HEK293T (cell line): ENCODE data around the gene OR10A4.

ENCODE experiments used
- CTCF ChIA-PET: fragments of 350-600 bp; formaldehyde crosslinking; extraction: SDS; loops from one replicate; lab custom pipeline; 2021; ENCODE audit warnings: antibody characterized with exemption, inconsistent platforms; lab: Yijun Ruan, JAX
- POLR2A ChIA-PET: fragments of 350-600 bp; formaldehyde crosslinking; extraction: SDS; loops from one replicate; lab custom pipeline; 2020; ENCODE audit warnings: antibody characterized with exemption, inconsistent platforms; lab: Yijun Ruan, JAX
- DNase-seq: peaks from one replicate; pipeline ENCODE4 v3.0.0; 2012; ENCODE audit warnings: mixed read lengths; ENCODE audit errors: extremely low spot score
- ARNT ChIP-seq: fragments of 450-650 bp; IDR thresholded peaks from 2 replicates; pipeline ENCODE4 v1.6.1; 2017; ENCODE audit warnings: mild to moderate bottlenecking
- ELF4 ChIP-seq: fragments of 450-650 bp; IDR thresholded peaks from 2 replicates; pipeline ENCODE4 v1.6.1; 2017; ENCODE audit warnings: antibody characterized with exemption
- FOXA1 ChIP-seq: fragments of 450-650 bp; IDR thresholded peaks from 2 replicates; pipeline ENCODE4 v1.6.1; 2016; ENCODE audit warnings: mild to moderate bottlenecking
- FOXK2 ChIP-seq: fragments of 450-650 bp; IDR thresholded peaks from 2 replicates; pipeline ENCODE4 v1.6.1; 2016; ENCODE audit warnings: mild to moderate bottlenecking
- FOXM1 ChIP-seq: fragments of 450-650 bp; IDR thresholded peaks from 2 replicates; pipeline ENCODE4 v1.6.1; 2017; ENCODE audit warnings: mild to moderate bottlenecking, borderline replicate concordance
- L3MBTL2 ChIP-seq: fragments of 450-650 bp; conservative IDR thresholded peaks from 2 replicates; pipeline ENCODE4 v1.6.1; 2016; ENCODE audit warnings: mild to moderate bottlenecking
- LEF1 ChIP-seq: fragments of 450-650 bp; IDR thresholded peaks from 2 replicates; pipeline ENCODE4 v1.6.1; 2017; ENCODE audit warnings: mild to moderate bottlenecking, borderline replicate concordance
- NFRKB ChIP-seq: fragments of 450-650 bp; IDR thresholded peaks from 2 replicates; pipeline ENCODE4 v1.6.1; 2016; ENCODE audit warnings: mild to moderate bottlenecking, moderate library complexity
- SP1 ChIP-seq: fragments of 450-650 bp; IDR thresholded peaks from 2 replicates; pipeline ENCODE4 v1.6.1; 2017
- TARDBP ChIP-seq: fragments of 450-650 bp; IDR thresholded peaks from 2 replicates; pipeline ENCODE4 v1.6.1; 2016
- ZNF384 ChIP-seq: fragments of 450-650 bp; IDR thresholded peaks from 2 replicates; pipeline ENCODE4 v1.6.1; 2016
- TF ChIP-seq, protein P1 (sequence below): fragments of 450-650 bp; IDR thresholded peaks from 2 replicates; pipeline ENCODE4 v1.6.1; 2016

OR10A4 gene

DNA sequence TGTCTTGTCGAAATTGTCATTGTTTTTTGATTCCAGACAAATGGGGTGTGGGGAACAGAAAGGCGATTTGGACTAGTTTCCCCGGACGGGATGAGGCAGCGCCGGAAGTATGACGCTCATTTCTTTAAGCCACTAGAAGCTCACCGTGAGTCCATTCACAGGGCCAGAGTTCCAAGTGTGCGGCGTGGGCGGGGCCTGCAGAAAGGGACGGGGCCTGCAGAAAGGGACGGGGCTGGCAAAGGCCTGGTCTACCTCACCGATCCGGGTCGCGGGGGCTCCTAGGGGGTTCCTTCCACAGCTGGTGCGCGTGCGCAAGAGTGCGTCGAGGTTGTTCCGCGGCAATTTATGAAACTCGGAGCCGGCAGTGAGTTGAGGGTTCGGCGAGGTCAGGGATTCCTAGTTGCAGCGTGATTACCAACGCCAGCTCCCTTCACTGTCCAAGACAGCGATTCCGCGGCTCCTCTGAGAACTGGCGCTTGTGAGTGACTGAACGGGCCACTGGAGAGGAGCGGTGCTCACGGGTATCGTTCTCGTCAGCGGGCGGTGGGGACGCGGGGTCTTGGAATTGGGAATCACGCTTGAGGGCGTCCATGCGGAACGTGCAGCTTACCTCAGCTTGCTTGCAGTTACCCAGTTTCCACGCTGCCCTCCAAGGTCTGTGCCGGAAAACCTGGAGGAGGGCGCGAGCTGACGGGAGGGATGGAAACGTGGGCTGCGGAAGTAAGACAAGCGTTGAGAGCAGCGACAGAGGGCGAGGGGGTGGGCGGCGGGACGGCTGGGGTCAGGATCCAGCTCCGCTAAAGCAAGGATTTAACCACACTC is 50.0 kb downstream of the OR10A4 start, which contains the start of gene ZNF215:
Gene ZNF215, plus strand, starts transcription at position 219 of the 822 bp plus-strand sequence. CDS start 5,847 bp downstream, outside the sequence.
- TF ChIP-seq NFRKB (no peak), ELF4 (no peak), L3MBTL2 (peak; percentile 83)
- ChIA-PET POLR2A (interaction anchor here (1.0 to 1.5 kb wide), 11 partner anchors 13 to 588 kb away, joined by 3 to 8 read pairs (median 4); partner anchors contain the start of genes NLRP14, PPFIBP2 and ZNF214), CTCF (interaction anchor here (0.6 kb wide), 1 partner anchor 249 kb away, joined by 5 read pairs; no protein-coding TSS in a partner anchor)
- peak; percentile 86 for DNase-seq

DNA sequence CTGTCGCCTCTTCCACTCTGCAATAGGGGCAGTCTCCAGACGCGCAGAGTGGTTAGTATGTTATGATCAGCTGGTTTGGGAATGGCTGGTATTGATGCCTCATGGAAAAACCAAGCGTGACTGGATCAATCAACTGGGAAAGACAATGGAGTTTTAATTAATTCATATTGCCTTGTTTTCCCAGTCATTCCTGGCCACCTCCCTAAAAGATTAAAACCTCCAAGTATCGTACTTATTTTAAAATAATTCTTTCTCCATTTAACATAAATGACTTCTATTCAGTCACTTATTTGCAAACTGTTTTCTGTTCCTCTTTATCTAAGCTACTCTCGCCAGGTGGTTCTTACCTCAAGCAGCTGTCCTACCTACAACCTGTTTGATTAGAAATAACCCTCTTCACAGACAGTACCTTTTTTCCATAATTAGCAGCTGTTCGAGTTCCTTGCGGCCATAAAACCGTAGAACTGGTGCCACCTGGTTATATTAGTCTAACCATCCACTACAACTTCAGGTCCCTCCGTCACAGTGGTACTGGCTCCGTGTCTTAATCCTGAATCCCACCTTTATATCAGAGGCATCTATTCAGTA is 50.7 kb downstream of the OR10A4 start:
- POLR2A ChIA-PET = interaction anchor here (1.0 to 1.5 kb wide), 8 partner anchors 12 to 587 kb away, joined by 3 to 8 read pairs (median 4); partner anchors contain the start of gene PPFIBP2
- CTCF ChIA-PET = no interaction called here
- TF ChIP-seq ARNT (no peak), ZNF384 (no peak), SP1 (no peak), FOXM1 (no peak), LEF1 (no peak), TARDBP (no peak), ELF4 (no peak), FOXA1 (no peak), FOXK2 (no peak), L3MBTL2 (no peak)
- TF ChIP-seq, protein P1, sequence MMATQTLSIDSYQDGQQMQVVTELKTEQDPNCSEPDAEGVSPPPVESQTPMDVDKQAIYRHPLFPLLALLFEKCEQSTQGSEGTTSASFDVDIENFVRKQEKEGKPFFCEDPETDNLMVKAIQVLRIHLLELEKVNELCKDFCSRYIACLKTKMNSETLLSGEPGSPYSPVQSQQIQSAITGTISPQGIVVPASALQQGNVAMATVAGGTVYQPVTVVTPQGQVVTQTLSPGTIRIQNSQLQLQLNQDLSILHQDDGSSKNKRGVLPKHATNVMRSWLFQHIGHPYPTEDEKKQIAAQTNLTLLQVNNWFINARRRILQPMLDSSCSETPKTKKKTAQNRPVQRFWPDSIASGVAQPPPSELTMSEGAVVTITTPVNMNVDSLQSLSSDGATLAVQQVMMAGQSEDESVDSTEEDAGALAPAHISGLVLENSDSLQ = no peak
- DNase-seq = no peak
